AG10803 (cell line): ENCODE data around the gene ADCY1.

Experiments used
- DNase-seq: peaks from one replicate; pipeline ENCODE4 v3.0.0; 2010; ENCODE audit warnings: low read depth
- H3K4me3 ChIP-seq: 2 replicates; pipeline ENCODE4 v1.5.1; 2011; ENCODE audit warnings: mild to moderate bottlenecking, low read length, control low read depth
- TF ChIP-seq, protein P1 (sequence below): conservative IDR thresholded peaks from 2 replicates; pipeline ENCODE4 v1.5.1; 2011; ENCODE audit warnings: mild to moderate bottlenecking, low read length, control low read depth, inconsistent platforms

The ADCY1 gene

GRCh38 chr7:45704683-45705016 is 130.5 kb downstream of the ADCY1 start:
- DNase-seq, result no peak
- H3K4me3 ChIP-seq, result no peak overlapping the region
- TF ChIP-seq, protein P1, sequence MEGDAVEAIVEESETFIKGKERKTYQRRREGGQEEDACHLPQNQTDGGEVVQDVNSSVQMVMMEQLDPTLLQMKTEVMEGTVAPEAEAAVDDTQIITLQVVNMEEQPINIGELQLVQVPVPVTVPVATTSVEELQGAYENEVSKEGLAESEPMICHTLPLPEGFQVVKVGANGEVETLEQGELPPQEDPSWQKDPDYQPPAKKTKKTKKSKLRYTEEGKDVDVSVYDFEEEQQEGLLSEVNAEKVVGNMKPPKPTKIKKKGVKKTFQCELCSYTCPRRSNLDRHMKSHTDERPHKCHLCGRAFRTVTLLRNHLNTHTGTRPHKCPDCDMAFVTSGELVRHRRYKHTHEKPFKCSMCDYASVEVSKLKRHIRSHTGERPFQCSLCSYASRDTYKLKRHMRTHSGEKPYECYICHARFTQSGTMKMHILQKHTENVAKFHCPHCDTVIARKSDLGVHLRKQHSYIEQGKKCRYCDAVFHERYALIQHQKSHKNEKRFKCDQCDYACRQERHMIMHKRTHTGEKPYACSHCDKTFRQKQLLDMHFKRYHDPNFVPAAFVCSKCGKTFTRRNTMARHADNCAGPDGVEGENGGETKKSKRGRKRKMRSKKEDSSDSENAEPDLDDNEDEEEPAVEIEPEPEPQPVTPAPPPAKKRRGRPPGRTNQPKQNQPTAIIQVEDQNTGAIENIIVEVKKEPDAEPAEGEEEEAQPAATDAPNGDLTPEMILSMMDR, result no peak

DNA sequence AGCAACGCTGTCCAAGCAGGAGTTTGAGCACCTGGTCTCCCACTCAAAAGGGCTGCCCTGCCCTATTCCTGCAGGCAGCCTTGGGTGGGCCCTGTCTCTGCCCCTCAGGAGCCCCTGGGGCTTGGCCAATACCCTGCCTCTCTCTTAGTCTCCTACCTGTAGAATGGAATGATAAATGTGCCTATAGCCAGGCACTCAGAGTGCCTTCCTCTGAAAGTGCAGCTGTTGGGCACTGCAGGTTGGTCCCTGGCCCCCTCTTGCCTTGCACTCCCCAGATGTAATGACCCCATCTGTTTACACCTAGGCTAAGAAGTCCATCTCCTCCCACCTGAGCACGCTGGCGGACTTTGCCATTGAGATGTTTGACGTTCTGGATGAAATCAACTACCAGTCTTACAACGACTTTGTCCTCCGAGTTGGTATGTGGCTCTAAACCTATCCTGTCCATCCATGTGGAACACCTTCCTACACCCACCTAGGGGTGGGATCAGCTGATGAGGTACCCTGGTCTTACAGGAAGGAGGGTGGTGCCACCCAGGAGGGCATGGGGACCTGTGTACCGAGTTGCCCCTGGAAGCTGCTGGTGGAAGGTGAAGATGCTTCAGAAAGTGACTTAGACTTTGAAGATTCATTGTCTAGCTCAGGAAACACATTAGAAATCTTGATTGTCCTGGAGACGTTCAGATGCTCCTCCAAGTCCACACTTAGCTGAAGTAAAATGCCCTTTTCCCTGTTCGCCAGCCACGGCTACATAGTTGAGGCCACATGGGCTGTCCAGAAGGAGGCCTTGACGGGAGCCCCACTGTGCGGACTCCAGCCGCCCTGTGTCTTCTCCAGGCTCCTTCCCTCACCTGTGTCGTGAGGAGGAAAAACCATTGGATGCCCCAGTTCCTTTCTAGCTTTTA is 134.1 kb downstream of the ADCY1 start:
- TF ChIP-seq, protein P1, result no peak
- H3K4me3 ChIP-seq, result no peak overlapping the region
- no peak for DNase-seq

GRCh38 chr7:45709168-45710042 is 135.2 kb downstream of the ADCY1 start:
- peak; percentile 59 for DNase-seq
- no peak overlapping the region for H3K4me3 ChIP-seq
- TF ChIP-seq, protein P1, result no peak

DNA sequence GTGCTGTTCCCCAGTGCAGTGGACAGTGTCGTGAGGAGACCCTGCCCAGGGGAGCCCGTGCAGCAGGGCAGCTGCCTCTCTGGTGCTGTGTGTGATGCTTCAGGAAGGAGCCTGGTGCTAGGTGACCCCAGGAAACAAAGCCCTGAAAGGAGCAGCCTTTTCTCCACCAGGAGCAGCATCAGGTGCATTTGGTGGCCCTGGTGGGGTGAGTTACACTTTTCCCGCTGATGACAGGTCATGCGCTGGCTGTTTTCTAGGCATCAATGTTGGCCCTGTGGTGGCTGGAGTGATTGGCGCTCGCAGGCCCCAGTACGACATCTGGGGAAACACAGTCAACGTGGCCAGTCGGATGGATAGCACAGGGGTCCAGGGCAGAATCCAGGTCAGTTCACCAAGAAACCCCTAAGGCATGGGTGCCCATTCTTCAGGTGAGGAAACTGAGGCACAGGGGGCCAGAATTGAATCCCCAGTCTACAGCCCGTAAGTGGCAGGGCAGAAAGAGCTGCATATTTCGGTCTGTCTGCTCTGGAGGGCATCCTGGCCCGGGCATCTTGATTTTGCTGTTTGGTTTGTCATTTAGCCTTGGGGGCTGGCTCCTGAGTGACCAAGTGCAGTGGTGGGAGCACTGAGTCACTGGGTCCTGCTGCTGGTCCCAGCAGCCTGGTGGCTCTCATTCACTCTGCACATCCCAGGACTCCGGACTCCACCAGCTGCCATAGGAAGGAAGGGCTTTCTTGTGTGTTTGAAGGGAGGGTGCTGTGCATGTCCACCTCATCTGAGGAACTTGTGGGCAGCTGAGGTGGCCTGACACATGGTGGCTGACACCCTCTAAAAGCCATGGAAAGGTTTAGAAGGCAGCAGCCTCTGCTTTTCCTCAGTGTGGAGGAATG is 136.3 kb downstream of the ADCY1 start:
- DNase-seq, result no peak
- H3K4me3 ChIP-seq, result no peak overlapping the region
- TF ChIP-seq, protein P1, result no peak

- no peak for DNase-seq
- TF ChIP-seq, protein P1, result no peak
- H3K4me3 ChIP-seq, result no peak overlapping the region
These were observed 137.0 kb downstream of the ADCY1 start for GRCh38 chr7:45711161-45711490.

- TF ChIP-seq, protein P1, result no peak
- DNase-seq, result no peak
- H3K4me3 ChIP-seq, result no peak overlapping the region
These were observed 138.0 kb downstream of the ADCY1 start for GRCh38 chr7:45712057-45712689.
